ENCODE measurements around the gene TMEM132A. TPM values are rescaled to one million over a fixed set of nuclear protein-coding genes. Genes with fewer than 3 reads are reported as not detected.

The TMEM132A gene
- total and polyA plus RNA-seq, 2 of the 13 experiments (the other 11 are each of a cell fraction or from before 2014, with no cell fraction given) = 11.1 to 32.9 TPM

- TF ChIP-seq CSRNP1 (CRISPR knock-in tag; IDR thresholded peaks at IDR 0.05) = 0 out of 2 replicates have a peak, but pooled peaks have one; percentile 37
- no peak for TF ChIP-seq ZBTB8A (CRISPR knock-in tag; IDR thresholded peaks at IDR 0.05; ENCODE audit: borderline replicate concordance, low read depth)
- no peak for TF ChIP-seq IKZF4 (CRISPR knock-in tag; IDR thresholded peaks at IDR 0.05; ENCODE audit: borderline replicate concordance, low read depth, not compliant biosample characterization)
- no peak for TF ChIP-seq EZH2 (conservative IDR thresholded peaks at IDR 0.05; ENCODE audit: low read depth, low read length)
- no peak for TF ChIP-seq WIZ (CRISPR knock-in tag; IDR thresholded peaks at IDR 0.05)
- TF ChIP-seq ASH2L (IDR thresholded peaks at IDR 0.05; ENCODE audit: insufficient read length, low read depth, low read length) = peak; percentile 27
- TF ChIP-seq ZNF749 (CRISPR knock-in tag; IDR thresholded peaks at IDR 0.05; ENCODE audit: borderline replicate concordance) = peak; percentile 85; the same call in 1 of the 2 replicates
- no peak for TF ChIP-seq ZBTB44 (CRISPR knock-in tag; IDR thresholded peaks at IDR 0.05)
- TF ChIP-seq AGO2 (optimal IDR thresholded peaks at IDR 0.05; ENCODE audit: low read depth, low read length) = no peak
- 0 out of 2 replicates have a peak, but pooled peaks have one; percentile 26 for TF ChIP-seq GZF1 (CRISPR knock-in tag; IDR thresholded peaks at IDR 0.05)
- TF ChIP-seq DBP (CRISPR knock-in tag; IDR thresholded peaks at IDR 0.05; ENCODE audit: not compliant biosample characterization) = peak; percentile 38
- peak; percentile 84; the same call in 1 of the 2 replicates for TF ChIP-seq HMGXB3 (CRISPR knock-in tag; IDR thresholded peaks at IDR 0.05; ENCODE audit: borderline replicate concordance)
- TF ChIP-seq ZSCAN9 (CRISPR knock-in tag; IDR thresholded peaks at IDR 0.05; ENCODE audit: borderline replicate concordance) = peak; percentile 96; the same call in 1 of the 2 replicates
- no peak for TF ChIP-seq MTF1 (CRISPR knock-in tag; IDR thresholded peaks at IDR 0.05)
- TF ChIP-seq PHF20 (CRISPR knock-in tag; IDR thresholded peaks at IDR 0.05) = no peak
- peak; percentile 56; the same call in 1 of the 2 replicates for TF ChIP-seq ELF1 (CRISPR knock-in tag; IDR thresholded peaks at IDR 0.05)
- no peak for TF ChIP-seq ZNF776 (CRISPR knock-in tag; IDR thresholded peaks at IDR 0.05)
Observed at GRCh38 chr11:60880643-60881282, 43.5 kb upstream of the TMEM132A start (continued).
